H9 (cell line): Measurements from ENCODE around the gene CLEC4G. TPM values are rescaled to one million over a fixed set of nuclear protein-coding genes. Genes with fewer than 3 reads are reported as not detected.

ENCODE experiments used
- DNase-seq: peaks from one replicate; pipeline ENCODE4 v3.0.0-alpha.2; 2017
- H2AFZ ChIP-seq: one replicate; pipeline ENCODE4 v1.6.1; 2013; ENCODE audit warnings: mild to moderate bottlenecking, low read length, control low read depth, moderate library complexity
- H2AK5ac ChIP-seq: 2 replicates; pipeline ENCODE4 v1.6.1; 2013; ENCODE audit warnings: low read length, control low read depth, mixed read lengths; ENCODE audit not compliant: insufficient read length
- H2BK120ac ChIP-seq: one replicate; pipeline ENCODE4 v1.6.1; 2013; ENCODE audit warnings: low read depth, mild to moderate bottlenecking, low read length, control low read depth, inconsistent platforms; ENCODE audit not compliant: poor library complexity, severe bottlenecking
- H2BK12ac ChIP-seq: 2 replicates; pipeline ENCODE4 v1.6.1; 2013; ENCODE audit warnings: low read length, control low read depth, mixed read lengths, low read depth; ENCODE audit not compliant: insufficient read length
- H2BK15ac ChIP-seq: 2 replicates; pipeline ENCODE4 v1.6.1; 2013; ENCODE audit warnings: low read depth, low read length, control low read depth
- H2BK20ac ChIP-seq: one replicate; pipeline ENCODE4 v1.6.1; 2013; ENCODE audit warnings: low read depth, mild to moderate bottlenecking, low read length, control low read depth, inconsistent platforms; ENCODE audit not compliant: poor library complexity, severe bottlenecking
- H2BK5ac ChIP-seq: 2 replicates; pipeline ENCODE4 v1.6.1; 2013; ENCODE audit warnings: low read length, control low read depth, mixed read lengths; ENCODE audit not compliant: insufficient read length
- H3K14ac ChIP-seq: 2 replicates; pipeline ENCODE4 v1.6.1; 2013; ENCODE audit warnings: low read length, control low read depth; ENCODE audit not compliant: insufficient read depth
- H3K18ac ChIP-seq: 2 replicates; pipeline ENCODE4 v1.6.1; 2013; ENCODE audit warnings: low read depth, mild to moderate bottlenecking, mixed read lengths, low read length, control low read depth; ENCODE audit not compliant: insufficient read length
- H3K23ac ChIP-seq: 2 replicates; pipeline ENCODE4 v1.6.1; 2013; ENCODE audit warnings: low read length, control low read depth, mixed read lengths, low read depth; ENCODE audit not compliant: insufficient read length
- H3K23me2 ChIP-seq: 2 replicates; pipeline ENCODE4 v1.6.1; 2013; ENCODE audit warnings: low read depth, mild to moderate bottlenecking, mixed read lengths, low read length, control low read depth; ENCODE audit not compliant: insufficient read length, poor library complexity, severe bottlenecking
- H3K27ac ChIP-seq: 2 replicates; pipeline ENCODE4 v1.5.1; 2013; ENCODE audit warnings: low read length, control low read depth, mixed read lengths, low read depth; ENCODE audit not compliant: insufficient read length
- H3K27me3 ChIP-seq: 2 replicates; pipeline ENCODE4 v1.6.1; 2013; ENCODE audit warnings: low read length, control low read depth, inconsistent platforms; ENCODE audit not compliant: insufficient read depth
- H3K4ac ChIP-seq: 2 replicates; pipeline ENCODE4 v1.6.1; 2013; ENCODE audit warnings: low read depth, mild to moderate bottlenecking, control low read depth, inconsistent platforms, low read length, moderate library complexity
- H3K4me1 ChIP-seq: 2 replicates; pipeline ENCODE4 v1.6.1; 2013; ENCODE audit warnings: low read length, control low read depth, inconsistent platforms; ENCODE audit not compliant: insufficient read depth
- H3K4me2 ChIP-seq: 2 replicates; pipeline ENCODE4 v1.6.1; 2013; ENCODE audit warnings: low read length, control low read depth, mixed read lengths; ENCODE audit not compliant: insufficient read length, insufficient read depth
- H3K56ac ChIP-seq: 2 replicates; pipeline ENCODE4 v1.6.1; 2013; ENCODE audit warnings: low read depth, mild to moderate bottlenecking, mixed read lengths, low read length, control low read depth; ENCODE audit not compliant: insufficient read length
- H3K79me1 ChIP-seq: 2 replicates; pipeline ENCODE4 v1.6.1; 2013; ENCODE audit warnings: low read depth, mild to moderate bottlenecking, moderate library complexity, low read length, control low read depth, inconsistent platforms; ENCODE audit not compliant: insufficient read depth, poor library complexity, severe bottlenecking
- H3K79me2 ChIP-seq: 2 replicates; pipeline ENCODE4 v1.6.1; 2013; ENCODE audit warnings: low read length, control low read depth, inconsistent platforms; ENCODE audit not compliant: insufficient read depth
- H3K9ac ChIP-seq: 2 replicates; pipeline ENCODE4 v1.6.1; 2013; ENCODE audit warnings: low read length, control low read depth, mixed read lengths; ENCODE audit not compliant: insufficient read length; ENCODE audit errors: extremely low read depth
- H3K9me3 ChIP-seq: one replicate; pipeline ENCODE4 v1.6.1; 2013; ENCODE audit warnings: low read depth, low read length, inconsistent platforms; ENCODE audit not compliant: control insufficient read depth
- H3T11ph ChIP-seq: one replicate; pipeline ENCODE4 v1.6.1; 2013; ENCODE audit warnings: mild to moderate bottlenecking, low read length, control low read depth, inconsistent platforms
- H4K20me1 ChIP-seq: one replicate; pipeline ENCODE4 v1.6.1; 2013; ENCODE audit not compliant: control insufficient read depth, insufficient read length, insufficient read depth
- H4K5ac ChIP-seq: 2 replicates; pipeline ENCODE4 v1.6.1; 2013; ENCODE audit warnings: low read depth, mild to moderate bottlenecking, mixed read lengths, low read length, control low read depth; ENCODE audit not compliant: insufficient read length
- H4K8ac ChIP-seq: replicated peaks from 2 replicates; pipeline ENCODE4 v1.6.1; 2013; ENCODE audit warnings: low read length, control low read depth, mixed read lengths, low read depth; ENCODE audit not compliant: insufficient read length
- H4K91ac ChIP-seq: 2 replicates; pipeline ENCODE4 v1.6.1; 2013; ENCODE audit warnings: low read depth, mild to moderate bottlenecking, moderate library complexity, mixed read lengths, low read length, control low read depth; ENCODE audit not compliant: insufficient read length
- H3K27ac Mint-ChIP-seq, 3 experiments: 2 replicates in 2 of 3; 3 replicates in 1 of 3; pipeline ENCODE4 v1.8.0; 2020 to 2021; ENCODE audit warnings: mixed read lengths in 3 of 3, mild to moderate bottlenecking in 1 of 3, moderate library complexity in 1 of 3
- H3K27me3 Mint-ChIP-seq: 2 replicates; pipeline ENCODE4 v1.8.0; 2021; ENCODE audit warnings: low read depth, mild to moderate bottlenecking, moderate library complexity, mixed read lengths
- H3K36me3 Mint-ChIP-seq, 3 experiments: 2 replicates in 2 of 3; 3 replicates in 1 of 3; pipeline ENCODE4 v1.8.0; 2020 to 2021; ENCODE audit warnings: low read depth in 3 of 3, mixed read lengths in 3 of 3; ENCODE audit not compliant: insufficient read depth in 1 of 3
- H3K4me1 Mint-ChIP-seq, 2 experiments: 2 replicates each; pipeline ENCODE4 v1.8.0; 2020; ENCODE audit warnings: mixed read lengths in 2 of 2
- H3K4me3 Mint-ChIP-seq, 2 experiments: 2 replicates in 1 of 2; 3 replicates in 1 of 2; pipeline ENCODE4 v1.8.0; 2020 to 2021; ENCODE audit warnings: mild to moderate bottlenecking in 2 of 2, mixed read lengths in 2 of 2, moderate library complexity in 1 of 2
- H3K9me3 Mint-ChIP-seq, 2 experiments: 2 replicates in 1 of 2; 3 replicates in 1 of 2; pipeline ENCODE4 v1.8.0; 2020; ENCODE audit warnings: mild to moderate bottlenecking in 2 of 2, mixed read lengths in 2 of 2, moderate library complexity in 1 of 2
- WGBS: extraction: QIAGEN DNeasy Blood & Tissue Kit; methylation state at CpG from one replicate; pipeline ENCODE4 v1.1.7; 2013; ENCODE audit warnings: missing lambda C conversion rate, low lambda C conversion rate, mixed read lengths; ENCODE audit not compliant: insufficient read length; ENCODE audit errors: extremely low coverage; 5-methylcytosine and 5-hydroxymethylcytosine counted together
- total RNA-seq: library from RNA; stranded (reverse); gene quantifications from 2 replicates; pipeline ENCODE4 v1.2.1, GENCODE V29; 2021
- TF ChIP-seq, protein P1 (sequence below): fragments of 200-600 bp; sonication (generic); conservative IDR thresholded peaks from 3 replicates; pipeline ENCODE4 v1.8.0; 2021; ENCODE audit warnings: antibody characterized with exemption, mild to moderate bottlenecking

The CLEC4G gene
- total RNA-seq, 1 experiment from 2014 or later: not detected

- Histone ChIP-seq H3K4ac (no peak overlapping the region), H4K8ac (no peak overlapping the region), H2BK15ac (no peak overlapping the region), H3K9ac (no peak overlapping the region), H3K23ac (no peak overlapping the region), H2AFZ (no peak overlapping the region), H3K9me3 (no peaks in the 10 kb centered on the region), H2BK20ac (no peak overlapping the region), H3K27me3 (no peaks in the 10 kb centered on the region), H3K18ac (no peak overlapping the region), H3T11ph (no peak overlapping the region), H2AK5ac (no peak overlapping the region), H4K91ac (no peak overlapping the region), H3K27ac (no peak overlapping the region), H3K4me2 (no peak overlapping the region), H3K14ac (no peak overlapping the region), H4K5ac (no peak overlapping the region), H3K56ac (no peak overlapping the region), H4K20me1 (no peaks in the 10 kb centered on the region), H3K4me1 (peaks cover 9% of the 10 kb centered on the region; the same call in 1 of the 2 replicates), H3K79me1 (no peaks in the 10 kb centered on the region), H2BK120ac (no peak overlapping the region), H2BK12ac (no peak overlapping the region), H2BK5ac (no peak overlapping the region), H3K23me2 (no peaks in the 10 kb centered on the region), H3K79me2 (no peaks in the 10 kb centered on the region)
- TF ChIP-seq, protein P1, sequence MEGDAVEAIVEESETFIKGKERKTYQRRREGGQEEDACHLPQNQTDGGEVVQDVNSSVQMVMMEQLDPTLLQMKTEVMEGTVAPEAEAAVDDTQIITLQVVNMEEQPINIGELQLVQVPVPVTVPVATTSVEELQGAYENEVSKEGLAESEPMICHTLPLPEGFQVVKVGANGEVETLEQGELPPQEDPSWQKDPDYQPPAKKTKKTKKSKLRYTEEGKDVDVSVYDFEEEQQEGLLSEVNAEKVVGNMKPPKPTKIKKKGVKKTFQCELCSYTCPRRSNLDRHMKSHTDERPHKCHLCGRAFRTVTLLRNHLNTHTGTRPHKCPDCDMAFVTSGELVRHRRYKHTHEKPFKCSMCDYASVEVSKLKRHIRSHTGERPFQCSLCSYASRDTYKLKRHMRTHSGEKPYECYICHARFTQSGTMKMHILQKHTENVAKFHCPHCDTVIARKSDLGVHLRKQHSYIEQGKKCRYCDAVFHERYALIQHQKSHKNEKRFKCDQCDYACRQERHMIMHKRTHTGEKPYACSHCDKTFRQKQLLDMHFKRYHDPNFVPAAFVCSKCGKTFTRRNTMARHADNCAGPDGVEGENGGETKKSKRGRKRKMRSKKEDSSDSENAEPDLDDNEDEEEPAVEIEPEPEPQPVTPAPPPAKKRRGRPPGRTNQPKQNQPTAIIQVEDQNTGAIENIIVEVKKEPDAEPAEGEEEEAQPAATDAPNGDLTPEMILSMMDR: no peak
- Mint-ChIP-seq H3K27ac (no peak overlapping the region), H3K9me3 (peaks cover 2 to 5% of the 10 kb centered on the region in 2 experiments; a peak in 3 of 5 replicates), H3K4me1 (peaks cover 22 to 26% of the 10 kb centered on the region in 2 experiments), H3K27me3 (peaks cover 39% of the 10 kb centered on the region), H3K36me3 (peaks cover 0 to 4% (median 0%) of the 10 kb centered on the region in 3 experiments; a peak in 4 of 7 replicates), H3K4me3 (no peak overlapping the region)
- no peak for DNase-seq
- WGBS: no CpG with 5 or more reads among the region's 5 CpGs
These were observed 12.4 kb upstream of the CLEC4G start for GRCh38 chr19:7744199-7744786.
